Neural cell (in vitro differentiated cells): ENCODE measurements around the gene EMC9. TPM values are rescaled to one million over a fixed set of nuclear protein-coding genes. Genes with fewer than 3 reads are reported as not detected.

Experiments used
- H2AFZ ChIP-seq: fragments of 200-600, 300-800 bp; sonication (generic), shearing (Covaris generic); 2 replicates; pipeline ENCODE4 v1.6.0; 2014; ENCODE audit warnings: low read depth, mild to moderate bottlenecking, antibody characterized with exemption, low read length, moderate library complexity
- H3F3A ChIP-seq: fragments of 200-600 bp; shearing (Covaris generic); 2 replicates; pipeline ENCODE4 v1.6.1; 2016; ENCODE audit warnings: mild to moderate bottlenecking, moderate library complexity, mixed read lengths, antibody characterized with exemption, low read length; ENCODE audit not compliant: insufficient read depth, poor library complexity, severe bottlenecking
- H3K27ac ChIP-seq: fragments of 200-600, 300-800 bp; sonication (generic), shearing (Covaris generic); 2 replicates; pipeline ENCODE4 v1.5.1; 2014; ENCODE audit warnings: mild to moderate bottlenecking, low read length, moderate library complexity
- H3K27me3 ChIP-seq: fragments of 300-800, 200-600 bp; sonication (generic), shearing (Covaris generic); 2 replicates; pipeline ENCODE4 v1.6.0; 2014; ENCODE audit warnings: mild to moderate bottlenecking, low read depth, low read length, moderate library complexity; ENCODE audit not compliant: insufficient read depth
- H3K36me3 ChIP-seq: fragments of 300-800, 200-600 bp; sonication (generic), shearing (Covaris generic); 2 replicates; pipeline ENCODE4 v1.5.1; 2014; ENCODE audit warnings: mild to moderate bottlenecking, antibody characterized with exemption, low read length, moderate library complexity; ENCODE audit not compliant: insufficient read depth
- H3K4me2 ChIP-seq: fragments of 300-800, 200-600 bp; sonication (generic), shearing (Covaris generic); 2 replicates; pipeline ENCODE4 v1.6.0; 2014; ENCODE audit warnings: mild to moderate bottlenecking, low read length
- H3K4me3 ChIP-seq: fragments of 300-800, 200-600 bp; sonication (generic), shearing (Covaris generic); 2 replicates; pipeline ENCODE4 v1.5.1; 2014; ENCODE audit warnings: mild to moderate bottlenecking, low read length, moderate library complexity
- H3K79me2 ChIP-seq: fragments of 200-600 bp; shearing (Covaris generic); replicated peaks from 2 replicates; pipeline ENCODE4 v1.6.0; 2014; ENCODE audit warnings: mild to moderate bottlenecking, low read length, moderate library complexity; ENCODE audit not compliant: insufficient read depth
- H3K9ac ChIP-seq: fragments of 300-800, 200-600 bp; sonication (generic), shearing (Covaris generic); 2 replicates; pipeline ENCODE4 v1.6.1; 2016; ENCODE audit warnings: mild to moderate bottlenecking, low read length, mixed read lengths
- H3K9me2 ChIP-seq: fragments of 200-600 bp; shearing (Covaris generic); 2 replicates; pipeline ENCODE4 v1.6.1; 2016; ENCODE audit warnings: mild to moderate bottlenecking, low read length, mixed read lengths; ENCODE audit not compliant: insufficient read depth
- H3K9me3 ChIP-seq: fragments of 200-600, 300-800 bp; sonication (generic), shearing (Covaris generic); 2 replicates; pipeline ENCODE4 v1.6.1; 2016; ENCODE audit warnings: mild to moderate bottlenecking, mixed run types, low read length, moderate library complexity, mixed read lengths
- H4K20me1 ChIP-seq: fragments of 200-600 bp; shearing (Covaris generic); 2 replicates; pipeline ENCODE4 v1.6.1; 2016; ENCODE audit warnings: mild to moderate bottlenecking, mixed run types; ENCODE audit not compliant: insufficient read depth
- EP300 ChIP-seq: fragments of 450-650 bp; conservative IDR thresholded peaks from 2 replicates; pipeline ENCODE4 v1.6.1; 2014; ENCODE audit warnings: antibody characterized with exemption, mild to moderate bottlenecking, moderate library complexity; ENCODE audit not compliant: poor library complexity, severe bottlenecking
- EZH2 ChIP-seq: fragments of 200-600, 300-800 bp; shearing (Covaris generic), sonication (generic); IDR thresholded peaks from 2 replicates; pipeline ENCODE4 v1.6.1; 2014; ENCODE audit warnings: antibody characterized with exemption, low read length, borderline replicate concordance, mild to moderate bottlenecking; ENCODE audit not compliant: insufficient read depth, poor library complexity, severe bottlenecking
- MXI1 ChIP-seq: fragments of 450-650 bp; conservative IDR thresholded peaks from 2 replicates; pipeline ENCODE4 v1.6.1; 2014; ENCODE audit warnings: antibody characterized with exemption, mild to moderate bottlenecking; ENCODE audit not compliant: poor library complexity, severe bottlenecking
- POLR2AphosphoS5 ChIP-seq: IDR thresholded peaks from 2 replicates; pipeline ENCODE4 v1.6.1; 2012
- RAD21 ChIP-seq: fragments of 450-650 bp; conservative IDR thresholded peaks from 2 replicates; pipeline ENCODE4 v1.6.1; 2014; ENCODE audit warnings: antibody characterized with exemption, mild to moderate bottlenecking, moderate library complexity
- SMC3 ChIP-seq: fragments of 450-650 bp; conservative IDR thresholded peaks from 2 replicates; pipeline ENCODE4 v1.6.1; 2014; ENCODE audit warnings: antibody characterized with exemption, mild to moderate bottlenecking, moderate library complexity; ENCODE audit not compliant: poor library complexity
- TAF1 ChIP-seq: IDR thresholded peaks from 2 replicates; pipeline ENCODE4 v1.6.1; 2012; ENCODE audit warnings: low read depth
- polyA plus RNA-seq: library from polyadenylated mRNA; depleted of rRNA; stranded (reverse); fragments of >200 nt; gene quantifications from 2 replicates; pipeline ENCODE4 v1.2.3, GENCODE V29; 2014
- TF ChIP-seq, protein P1 (sequence below): IDR thresholded peaks from 2 replicates; pipeline ENCODE4 v1.6.1; 2012; ENCODE audit warnings: borderline replicate concordance
- TF ChIP-seq, protein P2 (sequence below): fragments of 450-650 bp; IDR thresholded peaks from 2 replicates; pipeline ENCODE4 v1.5.1; 2014; ENCODE audit warnings: antibody characterized with exemption, mild to moderate bottlenecking, moderate library complexity; ENCODE audit not compliant: poor library complexity, severe bottlenecking

EMC9 gene
- polyA plus RNA-seq, 1 donor from 2014 or later = 45.1 TPM

DNA sequence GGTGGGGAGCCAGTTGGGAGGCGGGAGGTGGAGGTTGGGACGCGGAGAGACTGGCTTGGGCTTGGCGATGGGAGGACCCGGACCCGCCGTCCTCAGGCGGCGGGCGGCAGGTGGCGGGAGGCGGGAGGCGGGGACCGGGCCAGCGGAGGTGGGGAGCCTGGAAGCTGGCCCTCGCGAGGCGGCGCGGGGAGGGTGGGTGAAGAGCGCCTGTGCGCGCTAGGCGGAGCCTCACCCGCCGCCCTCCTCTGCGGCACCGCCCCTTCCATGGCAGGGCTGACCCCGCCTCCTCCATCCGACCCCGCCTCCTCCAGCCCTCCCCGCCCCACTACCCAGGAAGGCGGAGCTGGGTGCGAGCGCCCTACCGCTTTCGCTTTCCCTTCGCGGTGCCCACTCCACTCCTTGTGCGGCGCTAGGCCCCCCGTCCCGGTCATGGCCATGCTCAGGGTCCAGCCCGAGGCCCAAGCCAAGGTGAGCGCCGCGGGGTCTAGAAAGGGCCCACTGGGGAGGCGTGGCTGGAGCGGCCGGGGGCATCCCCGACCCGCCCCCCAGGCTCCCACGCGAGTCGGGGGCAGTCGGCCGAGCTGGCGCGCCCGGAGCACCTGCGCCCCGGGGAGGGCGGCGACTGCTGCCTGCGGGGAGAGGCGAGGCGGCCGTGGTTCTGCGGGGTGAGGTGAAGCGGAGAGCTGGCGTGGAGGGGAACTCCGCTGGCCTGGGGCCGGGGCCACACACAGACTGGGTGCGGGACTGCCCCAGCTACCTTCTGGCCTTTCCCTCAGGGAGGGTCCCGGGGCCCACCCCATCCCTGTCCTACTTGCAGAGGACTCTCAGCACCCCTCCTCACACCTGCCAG is 5.3 kb downstream of the EMC9 start, which contains the start of gene PSME1:
Gene PSME1, plus strand, starts transcription at position 361 of the 850 bp plus-strand sequence. Its CDS starts 69 bp downstream, at position 430.
- peak within 1 kb of the TSS; percentile 52 for H3K4me2 ChIP-seq
- no peaks in the 10 kb centered on the region for H4K20me1 ChIP-seq
- H3K36me3 ChIP-seq = no peaks in the 10 kb centered on the region
- H2AFZ ChIP-seq = peak within 1 kb of the TSS; percentile 51
- no peaks in the 10 kb centered on the region for H3K27me3 ChIP-seq
- TF ChIP-seq, protein P1, sequence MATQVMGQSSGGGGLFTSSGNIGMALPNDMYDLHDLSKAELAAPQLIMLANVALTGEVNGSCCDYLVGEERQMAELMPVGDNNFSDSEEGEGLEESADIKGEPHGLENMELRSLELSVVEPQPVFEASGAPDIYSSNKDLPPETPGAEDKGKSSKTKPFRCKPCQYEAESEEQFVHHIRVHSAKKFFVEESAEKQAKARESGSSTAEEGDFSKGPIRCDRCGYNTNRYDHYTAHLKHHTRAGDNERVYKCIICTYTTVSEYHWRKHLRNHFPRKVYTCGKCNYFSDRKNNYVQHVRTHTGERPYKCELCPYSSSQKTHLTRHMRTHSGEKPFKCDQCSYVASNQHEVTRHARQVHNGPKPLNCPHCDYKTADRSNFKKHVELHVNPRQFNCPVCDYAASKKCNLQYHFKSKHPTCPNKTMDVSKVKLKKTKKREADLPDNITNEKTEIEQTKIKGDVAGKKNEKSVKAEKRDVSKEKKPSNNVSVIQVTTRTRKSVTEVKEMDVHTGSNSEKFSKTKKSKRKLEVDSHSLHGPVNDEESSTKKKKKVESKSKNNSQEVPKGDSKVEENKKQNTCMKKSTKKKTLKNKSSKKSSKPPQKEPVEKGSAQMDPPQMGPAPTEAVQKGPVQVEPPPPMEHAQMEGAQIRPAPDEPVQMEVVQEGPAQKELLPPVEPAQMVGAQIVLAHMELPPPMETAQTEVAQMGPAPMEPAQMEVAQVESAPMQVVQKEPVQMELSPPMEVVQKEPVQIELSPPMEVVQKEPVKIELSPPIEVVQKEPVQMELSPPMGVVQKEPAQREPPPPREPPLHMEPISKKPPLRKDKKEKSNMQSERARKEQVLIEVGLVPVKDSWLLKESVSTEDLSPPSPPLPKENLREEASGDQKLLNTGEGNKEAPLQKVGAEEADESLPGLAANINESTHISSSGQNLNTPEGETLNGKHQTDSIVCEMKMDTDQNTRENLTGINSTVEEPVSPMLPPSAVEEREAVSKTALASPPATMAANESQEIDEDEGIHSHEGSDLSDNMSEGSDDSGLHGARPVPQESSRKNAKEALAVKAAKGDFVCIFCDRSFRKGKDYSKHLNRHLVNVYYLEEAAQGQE = peak; percentile 6
- TF ChIP-seq SMC3 = no peak
- TF ChIP-seq EZH2 = no peak
- TF ChIP-seq MXI1 = peak; percentile 25
- TF ChIP-seq, protein P2, sequence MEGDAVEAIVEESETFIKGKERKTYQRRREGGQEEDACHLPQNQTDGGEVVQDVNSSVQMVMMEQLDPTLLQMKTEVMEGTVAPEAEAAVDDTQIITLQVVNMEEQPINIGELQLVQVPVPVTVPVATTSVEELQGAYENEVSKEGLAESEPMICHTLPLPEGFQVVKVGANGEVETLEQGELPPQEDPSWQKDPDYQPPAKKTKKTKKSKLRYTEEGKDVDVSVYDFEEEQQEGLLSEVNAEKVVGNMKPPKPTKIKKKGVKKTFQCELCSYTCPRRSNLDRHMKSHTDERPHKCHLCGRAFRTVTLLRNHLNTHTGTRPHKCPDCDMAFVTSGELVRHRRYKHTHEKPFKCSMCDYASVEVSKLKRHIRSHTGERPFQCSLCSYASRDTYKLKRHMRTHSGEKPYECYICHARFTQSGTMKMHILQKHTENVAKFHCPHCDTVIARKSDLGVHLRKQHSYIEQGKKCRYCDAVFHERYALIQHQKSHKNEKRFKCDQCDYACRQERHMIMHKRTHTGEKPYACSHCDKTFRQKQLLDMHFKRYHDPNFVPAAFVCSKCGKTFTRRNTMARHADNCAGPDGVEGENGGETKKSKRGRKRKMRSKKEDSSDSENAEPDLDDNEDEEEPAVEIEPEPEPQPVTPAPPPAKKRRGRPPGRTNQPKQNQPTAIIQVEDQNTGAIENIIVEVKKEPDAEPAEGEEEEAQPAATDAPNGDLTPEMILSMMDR = no peak
- TF ChIP-seq POLR2AphosphoS5 = peak; percentile 33
- peaks cover 10% of the 10 kb centered on the region for H3K79me2 ChIP-seq
- H3F3A ChIP-seq = peaks cover 6% of the 10 kb centered on the region
- H3K27ac ChIP-seq = no peak within 1 kb of the TSS
- H3K9me3 ChIP-seq = no peaks in the 10 kb centered on the region
- H3K4me3 ChIP-seq = peak within 1 kb of the TSS; percentile 74
- H3K9me2 ChIP-seq = no peaks in the 10 kb centered on the region
- H3K9ac ChIP-seq = peak within 1 kb of the TSS; percentile 67

DNA sequence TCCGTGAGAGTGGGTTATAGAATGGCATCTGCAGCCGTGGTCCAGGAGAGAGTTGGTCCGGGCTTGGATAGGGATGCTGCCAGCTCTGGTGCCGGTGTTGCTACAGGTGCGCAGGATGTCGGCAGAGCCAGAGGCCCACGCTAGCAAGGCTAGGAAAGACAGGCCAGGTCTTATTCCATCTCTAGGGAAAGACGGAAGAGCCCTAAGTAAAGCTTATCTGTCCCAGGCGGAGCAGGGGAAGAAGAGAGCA is 5.9 kb downstream of the EMC9 start:
- Histone ChIP-seq H3K36me3 (no peaks in the 10 kb centered on the region), H3K9me3 (no peaks in the 10 kb centered on the region), H4K20me1 (no peaks in the 10 kb centered on the region), H3K9ac (peak overlapping the region; percentile 67), H3F3A (peaks cover under 1% of the 10 kb centered on the region), H3K9me2 (no peaks in the 10 kb centered on the region), H3K79me2 (peaks cover 10% of the 10 kb centered on the region), H3K27me3 (no peaks in the 10 kb centered on the region), H3K27ac (no peak overlapping the region), H3K4me2 (peak overlapping the region; percentile 52), H2AFZ (peak overlapping the region; percentile 51), H3K4me3 (peak overlapping the region; percentile 74)
- TF ChIP-seq, protein P1 = no peak
- no peak for TF ChIP-seq RAD21
- TF ChIP-seq MXI1 = no peak
- TF ChIP-seq EZH2 = no peak
- TF ChIP-seq EP300 = no peak
- TF ChIP-seq SMC3 = no peak
- TF ChIP-seq, protein P2 = no peak
- no peak for TF ChIP-seq POLR2AphosphoS5
- no peak for TF ChIP-seq TAF1
